ENCODE results near the gene RNASE8.

The RNASE8 gene

GRCh38 chr14:21023817-21024584, 33.6 kb upstream of the RNASE8 start:
- DNase-seq (ENCODE audit: low read depth), result no peak
- TF ChIP-seq CTCF (IDR thresholded peaks at IDR 0.05; ENCODE audit: low read length, missing control alignments), result no peak
- H3K4me3 ChIP-seq (replicated peaks; ENCODE audit: low read depth, low read length), result peak overlapping the region; percentile 62

GRCh38 chr14:21024585-21025370, 32.8 kb upstream of the RNASE8 start, which contains the start of gene NDRG2:
NDRG2 (minus strand) TSS chr14:21025061; CDS start chr14:21023315, 1,746 bp downstream.
- DNase-seq (ENCODE audit: low read depth), result peak; percentile 40
- peak within 1 kb of the TSS; percentile 62 for H3K4me3 ChIP-seq (replicated peaks; ENCODE audit: low read depth, low read length)
- no peak for TF ChIP-seq CTCF (IDR thresholded peaks at IDR 0.05; ENCODE audit: low read length, missing control alignments)

GRCh38 chr14:21025371-21026273, 32.0 kb upstream of the RNASE8 start:
- no peak for DNase-seq (ENCODE audit: low read depth)
- H3K4me3 ChIP-seq (replicated peaks; ENCODE audit: low read depth, low read length), result peak overlapping the region; percentile 62
- TF ChIP-seq CTCF (IDR thresholded peaks at IDR 0.05; ENCODE audit: low read length, missing control alignments), result no peak

GRCh38 chr14:21026274-21026987, 31.2 kb upstream of the RNASE8 start:
- TF ChIP-seq CTCF (IDR thresholded peaks at IDR 0.05; ENCODE audit: low read length, missing control alignments), result no peak
- no peak overlapping the region for H3K4me3 ChIP-seq (replicated peaks; ENCODE audit: low read depth, low read length)
- DNase-seq (ENCODE audit: low read depth), result no peak

- no peak for TF ChIP-seq CTCF (IDR thresholded peaks at IDR 0.05; ENCODE audit: low read length, missing control alignments)
- H3K4me3 ChIP-seq (replicated peaks; ENCODE audit: low read depth, low read length), result no peak overlapping the region
- DNase-seq (ENCODE audit: low read depth), result no peak
Measured at GRCh38 chr14:21026988-21027315, 30.7 kb upstream of the RNASE8 start.

GRCh38 chr14:21029917-21030316, 27.7 kb upstream of the RNASE8 start, which contains the start of gene TPPP2:
TPPP2 (plus strand) TSS chr14:21030217; CDS start chr14:21030582, 365 bp downstream.
- no peak for DNase-seq (ENCODE audit: low read depth)
- no peak within 1 kb of the TSS for H3K4me3 ChIP-seq (replicated peaks; ENCODE audit: low read depth, low read length)
- TF ChIP-seq CTCF (IDR thresholded peaks at IDR 0.05; ENCODE audit: low read length, missing control alignments), result no peak
